Chondrocyte (in vitro differentiated cells): ENCODE measurements around the gene KRTAP10-5. TPM values are rescaled to one million over a fixed set of nuclear protein-coding genes. Genes with fewer than 3 reads are reported as not detected.

Experiments
- DNase-seq: peaks from one replicate; pipeline ENCODE4 v3.0.0; 2021; ENCODE audit warnings: mixed read lengths, low spot score
- H3K27ac Mint-ChIP-seq: one replicate; pipeline ENCODE4 v1.8.0; 2021; ENCODE audit warnings: mild to moderate bottlenecking, moderate library complexity, mixed read lengths; ENCODE audit not compliant: unreplicated experiment
- H3K27me3 Mint-ChIP-seq: 2 replicates; pipeline ENCODE4 v1.8.0; 2021; ENCODE audit warnings: low read depth, mixed read lengths
- H3K36me3 Mint-ChIP-seq: 2 replicates; pipeline ENCODE4 v1.8.0; 2021; ENCODE audit warnings: low read depth, mixed read lengths
- H3K4me1 Mint-ChIP-seq: 2 replicates; pipeline ENCODE4 v1.8.0; 2021; ENCODE audit warnings: low read depth, mild to moderate bottlenecking, mixed read lengths
- H3K4me3 Mint-ChIP-seq: one replicate; pipeline ENCODE4 v1.8.0; 2021; ENCODE audit warnings: mild to moderate bottlenecking, moderate library complexity, mixed read lengths; ENCODE audit not compliant: unreplicated experiment
- H3K9me3 Mint-ChIP-seq: 2 replicates; pipeline ENCODE4 v1.8.0; 2021; ENCODE audit warnings: low read depth, mixed read lengths
- CTCF ChIP-seq: fragments of 200-600 bp; sonication (generic); IDR thresholded peaks from 2 replicates; pipeline ENCODE4 v1.5.0; 2021; ENCODE audit warnings: antibody characterized with exemption, mild to moderate bottlenecking, moderate library complexity
- total RNA-seq: library from RNA; stranded (reverse); gene quantifications from 3 replicates; pipeline ENCODE4 v1.2.1, GENCODE V29; 2021

KRTAP10-5 gene
- total RNA-seq, 1 donor from 2014 or later, result not detected

DNA sequence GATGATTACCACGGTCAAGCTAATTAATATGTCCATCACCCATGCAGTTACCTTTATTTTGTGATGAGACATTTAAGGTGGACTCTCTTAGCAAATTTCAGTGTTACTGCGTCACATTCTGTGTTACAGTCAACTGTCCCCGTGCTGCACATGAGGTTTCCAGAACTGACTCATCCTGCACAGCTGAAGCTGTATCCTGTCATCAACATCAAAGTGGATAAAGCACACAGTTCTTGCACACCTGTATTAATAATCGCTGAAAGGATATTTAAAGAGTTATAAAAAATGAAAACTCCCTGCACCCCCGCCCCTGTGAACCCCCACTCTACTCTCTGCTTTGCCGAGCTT is 3.4 kb upstream of the KRTAP10-5 start:
- peaks cover 23% of the 10 kb centered on the region for H3K9me3 Mint-ChIP-seq
- no peak overlapping the region for H3K27ac Mint-ChIP-seq
- H3K36me3 Mint-ChIP-seq, result peaks cover 5% of the 10 kb centered on the region
- peaks cover 60% of the 10 kb centered on the region for H3K27me3 Mint-ChIP-seq
- DNase-seq, result no peak
- no peak overlapping the region for H3K4me3 Mint-ChIP-seq
- TF ChIP-seq CTCF, result no peak
- H3K4me1 Mint-ChIP-seq, result peaks cover 9% of the 10 kb centered on the region

DNA sequence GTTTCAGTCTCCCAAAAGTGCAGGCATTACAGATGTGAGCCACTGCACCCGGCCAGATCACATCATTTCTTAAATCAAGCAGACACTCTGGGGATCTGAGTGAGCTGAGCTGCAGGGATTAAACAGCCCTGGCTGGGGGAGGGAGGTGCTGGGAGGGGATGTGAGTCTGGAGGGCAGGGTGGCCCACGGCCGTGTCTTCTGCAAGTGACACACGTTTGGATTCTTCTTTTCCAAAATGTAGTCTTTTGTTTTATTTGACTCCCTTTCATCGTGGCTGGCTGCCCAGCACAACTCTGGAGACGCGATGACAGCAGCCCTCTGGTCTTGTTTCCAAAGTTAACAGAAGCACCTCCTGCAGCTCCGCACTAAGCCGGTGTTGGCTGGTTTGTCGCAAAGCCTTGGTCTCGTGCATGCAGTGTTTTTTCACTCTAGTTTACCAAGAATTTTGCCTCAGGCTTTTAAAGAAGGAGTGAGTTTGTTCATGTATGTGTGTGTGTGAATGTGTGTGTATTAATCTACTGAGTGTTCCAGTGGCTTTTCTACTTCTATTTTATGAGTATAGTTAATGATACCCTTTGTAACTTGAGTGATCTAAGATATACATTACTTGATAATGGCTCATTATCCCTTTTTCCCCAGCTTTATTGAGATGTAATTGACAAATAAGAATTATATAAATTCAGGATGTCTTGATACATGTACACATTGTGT is 2.8 kb upstream of the KRTAP10-5 start:
- Mint-ChIP-seq H3K4me1 (peaks cover 9% of the 10 kb centered on the region), H3K4me3 (no peak overlapping the region), H3K36me3 (peaks cover 5% of the 10 kb centered on the region), H3K9me3 (peaks cover 22% of the 10 kb centered on the region), H3K27ac (peak overlapping the region; percentile 14), H3K27me3 (peaks cover 58% of the 10 kb centered on the region)
- no peak for DNase-seq
- TF ChIP-seq CTCF, result no peak

DNA sequence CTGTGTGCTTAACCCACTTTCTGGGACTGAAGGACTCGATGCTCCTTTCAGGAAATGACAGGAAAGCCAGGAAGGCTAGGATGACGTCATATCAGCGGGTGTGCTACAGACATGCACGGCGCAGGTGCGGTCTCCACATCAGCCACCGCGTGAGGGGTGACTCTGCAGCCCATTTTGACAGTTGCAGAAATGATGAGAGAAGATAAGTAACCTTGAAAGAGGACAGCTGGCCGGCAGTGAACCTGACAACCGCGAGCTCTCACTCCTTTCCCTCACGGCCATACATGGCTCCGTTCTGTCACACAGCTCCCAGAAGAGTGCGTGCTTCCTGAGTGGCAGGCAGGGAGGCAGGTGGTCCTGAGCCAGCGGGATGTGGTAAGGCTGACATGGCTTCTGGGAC is 1.7 kb upstream of the KRTAP10-5 start:
- no peak overlapping the region for H3K4me3 Mint-ChIP-seq
- peaks cover 8% of the 10 kb centered on the region for H3K36me3 Mint-ChIP-seq
- DNase-seq, result peak; percentile 26
- H3K27ac Mint-ChIP-seq, result no peak overlapping the region
- H3K27me3 Mint-ChIP-seq, result peaks cover 47% of the 10 kb centered on the region
- no peak for TF ChIP-seq CTCF
- peaks cover 27% of the 10 kb centered on the region for H3K9me3 Mint-ChIP-seq
- H3K4me1 Mint-ChIP-seq, result peaks cover 9% of the 10 kb centered on the region

- H3K4me3 Mint-ChIP-seq, result no peak overlapping the region
Observed at GRCh38 chr21:44581158-44581557, 754 bp upstream of the KRTAP10-5 start.

DNA sequence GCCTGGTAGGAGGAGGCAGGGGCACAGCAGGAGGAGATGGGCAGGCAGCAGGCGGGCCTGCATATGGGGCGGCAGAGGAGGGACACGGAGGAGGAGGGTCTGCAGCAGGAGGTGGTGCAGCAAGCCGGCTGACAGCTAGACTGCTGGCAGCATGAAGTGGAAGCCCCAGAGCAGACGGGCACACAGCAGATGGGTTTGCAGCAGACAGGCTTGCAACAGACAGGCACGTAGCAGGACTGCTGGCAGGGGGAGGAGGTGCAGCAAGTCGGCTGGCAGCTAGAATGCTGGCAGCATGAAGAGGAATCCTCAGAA is 615 bp downstream of the KRTAP10-5 start:
- peaks cover 9% of the 10 kb centered on the region for H3K4me1 Mint-ChIP-seq
- no peak for TF ChIP-seq CTCF
- H3K4me3 Mint-ChIP-seq, result no peak overlapping the region
- no peak for DNase-seq
- H3K36me3 Mint-ChIP-seq, result peaks cover 9% of the 10 kb centered on the region
- H3K9me3 Mint-ChIP-seq, result peaks cover 25% of the 10 kb centered on the region
- no peak overlapping the region for H3K27ac Mint-ChIP-seq
- H3K27me3 Mint-ChIP-seq, result peaks cover 31% of the 10 kb centered on the region

More at GRCh38 chr21:44581158-44581557, 754 bp upstream of the KRTAP10-5 start:
- no peak for TF ChIP-seq CTCF
- peaks cover 28% of the 10 kb centered on the region for H3K9me3 Mint-ChIP-seq
- H3K27ac Mint-ChIP-seq, result no peak overlapping the region
- DNase-seq, result no peak
- H3K27me3 Mint-ChIP-seq, result peaks cover 38% of the 10 kb centered on the region
- H3K4me1 Mint-ChIP-seq, result peaks cover 9% of the 10 kb centered on the region
- peaks cover 9% of the 10 kb centered on the region for H3K36me3 Mint-ChIP-seq
